Uterus (tissue), 2 donors: ENCODE data around the gene CHERP.

ENCODE experiments used
- CTCF ChIP-seq, 4 experiments: fragments of 200-600 bp in 2 of 4; fragments of 450-650 bp in 2 of 4; sonication (generic) in 2 of 4; IDR thresholded peaks; one replicate each; pipeline ENCODE4 v1.5.1; 2016 to 2019; ENCODE audit warnings: antibody characterized with exemption in 4 of 4, mild to moderate bottlenecking in 2 of 4, moderate library complexity in 1 of 4
- POLR2A ChIP-seq, 2 donors: fragments of 450-650 bp; IDR thresholded peaks; one replicate each; pipeline ENCODE4 v1.6.1; 2016; ENCODE audit warnings: antibody characterized with exemption in 2 of 2, mild to moderate bottlenecking in 1 of 2, moderate library complexity in 1 of 2

- TF ChIP-seq CTCF (IDR thresholded peaks at IDR 0.05): no peak
- TF ChIP-seq POLR2A (IDR thresholded peaks at IDR 0.05): no peak
Measured at GRCh38 chr19:16532440-16533234, 9.6 kb downstream of the CHERP start.
